Activated effector memory CD4-positive, alpha-beta T cell treated with anti-CD3 and anti-CD28 coated beads, Interleukin-2, amount 50 U/mL, for 16 hours (primary cell): ENCODE data around the gene LENG9.
A peak's percentile ranks its signal among the peaks of the same experiment; 100 is the strongest.
"Not testable (repeated sequence)": the region's sequence is repeated elsewhere in the genome, so short reads cannot be mapped to it uniquely, and the experiment has no call there.

Experiments
- DNase-seq: peaks from one replicate; pipeline ENCODE4 v3.0.0-alpha.2; 2020

The LENG9 gene

GRCh38 chr19:54458648-54459281, 4.8 kb downstream of the LENG9 start:
- DNase-seq = no peak

- no peak for DNase-seq
Measured at GRCh38 chr19:54457773-54458647, 5.6 kb downstream of the LENG9 start.

- DNase-seq = no peak
Measured at GRCh38 chr19:54456423-54457373, 6.9 kb downstream of the LENG9 start.

GRCh38 chr19:54455786-54456422, 7.7 kb downstream of the LENG9 start:
- DNase-seq = no peak

GRCh38 chr19:54454781-54455675, 8.6 kb downstream of the LENG9 start:
- DNase-seq = no peak

- DNase-seq = no peak
Measured at GRCh38 chr19:54453921-54454780, 9.4 kb downstream of the LENG9 start.

- DNase-seq = no peak
Measured at GRCh38 chr19:54452626-54453025, 11.0 kb downstream of the LENG9 start.

GRCh38 chr19:54451997-54452396, 11.6 kb downstream of the LENG9 start:
- no peak for DNase-seq

- no peak for DNase-seq
Measured at GRCh38 chr19:54451331-54451871, 12.2 kb downstream of the LENG9 start.

GRCh38 chr19:54449701-54450069, 13.9 kb downstream of the LENG9 start:
- DNase-seq = no peak

- DNase-seq = peak; percentile 99
Measured at GRCh38 chr19:54448774-54449700, 14.5 kb downstream of the LENG9 start, which contains the start of gene LENG8. Gene LENG8 (plus strand): TSS chr19:54449199. CDS start chr19:54451345, 2,146 bp downstream.

- peak; percentile 79 for DNase-seq
Measured at GRCh38 chr19:54448040-54448773, 15.4 kb downstream of the LENG9 start.

- not testable (repeated sequence) for DNase-seq
Measured at GRCh38 chr19:54446349-54446748, 17.2 kb downstream of the LENG9 start.

GRCh38 chr19:54444737-54445136, 18.8 kb downstream of the LENG9 start:
- DNase-seq = no peak

- no peak for DNase-seq
Measured at GRCh38 chr19:54440641-54441040, 22.9 kb downstream of the LENG9 start.

- no peak for DNase-seq
Measured at GRCh38 chr19:54439174-54439851, 24.3 kb downstream of the LENG9 start.

GRCh38 chr19:54436628-54437252, 26.8 kb downstream of the LENG9 start:
- DNase-seq = no peak
